Adrenal gland (tissue), 12 donors: ENCODE results near the gene POLR1F. TPM values are rescaled to one million over a fixed set of nuclear protein-coding genes. Genes with fewer than 3 reads are reported as not detected.
"Not testable (repeated sequence)": the region's sequence is repeated elsewhere in the genome, so short reads cannot be mapped to it uniquely, and the experiment has no call there.

ENCODE experiments used
- DNase-seq, 7 donors: peaks; one replicate each; pipeline ENCODE4 v3.0.0-alpha.2; 2019 to 2020
- H3K27ac ChIP-seq, 5 donors: fragments of 200-600 bp; sonication (generic) in 4 of 5; 1 replicate in 3 of 5; 2 replicates in 2 of 5; pipeline versions ENCODE4 v1.5.1 to v1.8.0; 2016 to 2020; ENCODE audit warnings: mild to moderate bottlenecking in 1 of 5
- H3K27me3 ChIP-seq: fragments of 200-600 bp; 2 replicates; pipeline ENCODE4 v1.8.0; 2021
- H3K36me3 ChIP-seq, 2 donors: fragments of 200-600 bp; replicated peaks in 1 of 2; 1 replicate in 1 of 2; 2 replicates in 1 of 2; pipeline versions ENCODE4 v1.5.1 to v1.8.0; 2018 to 2022
- H3K4me1 ChIP-seq, 2 donors: fragments of 200-600 bp; replicated peaks in 1 of 2; 1 replicate in 1 of 2; 2 replicates in 1 of 2; pipeline versions ENCODE4 v1.5.1 to v1.8.0; 2018 to 2021
- H3K4me3 ChIP-seq, 4 donors: fragments of 200-600 bp; sonication (generic) in 3 of 4; one replicate each; pipeline ENCODE4 v1.5.1; 2016 to 2018
- H3K9me3 ChIP-seq, 3 donors: fragments of 200-600 bp; sonication (generic) in 1 of 3; replicated peaks in 1 of 3; 1 replicate in 2 of 3; 2 replicates in 1 of 3; pipeline versions ENCODE4 v1.5.1 to v1.8.0; 2016 to 2021
- POLR2A ChIP-seq, 2 donors: fragments of 450-650 bp; IDR thresholded peaks; one replicate each; pipeline ENCODE4 v1.6.1; 2017; ENCODE audit warnings: antibody characterized with exemption in 2 of 2, mild to moderate bottlenecking in 2 of 2, moderate library complexity in 1 of 2
- WGBS, 4 donors: extraction: QIAGEN DNeasy Blood & Tissue Kit in 2 of 4; methylation state at CpG; one replicate each; pipeline versions ENCODE4 v1.1.5 to v1.1.7; 2013 to 2017; 5-methylcytosine and 5-hydroxymethylcytosine counted together
- intact Hi-C, 2 donors: fragments of 100-400 bp; cut with DNase I; formaldehyde crosslinking; loops; one replicate each; pipeline versions ENCODE4 v1.14.1 to v1.15.0; 2022 to 2023
- polyA plus RNA-seq, 3 donors: library from polyadenylated mRNA; stranded (reverse); fragments of 200-250 nt in 2 of 3; fragments of 350-450 nt in 1 of 3; fragmentation: Illumina TruSeq in 1 of 3; extraction: RNeasy Lipid Tissue Mini Kit (QIAGEN cat#74804) in 1 of 3; gene quantifications; one replicate each; pipeline ENCODE4 v1.2.3, GENCODE V29; 2013 to 2014
- total RNA-seq, 9 donors: library from RNA; depleted of rRNA in 4 of 9; stranded (reverse); fragments of >200 nt in 4 of 9; fragments of 120-200 nt in 1 of 9; fragmentation: NEBNext Ultra II Directional in 1 of 9; extraction: Animal tissue kit (Norgen Biotek cat#: 25700) in 1 of 9; gene quantifications; one replicate each; pipeline versions ENCODE4 v1.1.0 to v1.2.4, GENCODE V29; 2013 to 2023
- TF ChIP-seq, protein P1 (sequence below), 6 experiments: fragments of 450-650 bp in 4 of 6; fragments of 200-600 bp in 2 of 6; sonication (generic) in 1 of 6; IDR thresholded peaks; 1 replicate in 5 of 6; 2 replicates in 1 of 6; pipeline versions ENCODE4 v1.5.1 to v1.8.0; 2016 to 2021; ENCODE audit warnings: antibody characterized with exemption in 6 of 6, mild to moderate bottlenecking in 2 of 6, moderate library complexity in 1 of 6
- donor health status: healthy with polysubstance abuse.
- donor health status: Bipolar disorder and iron deficiency.
- donor health status: DM: yes; HTN: yes; CAD: no.
- donor health status: DM: no; HTN: no; CAD: no.
- donor health status: DM: no; HTN: no; CAD: no.
- donor health status: DM: yes; HTN: yes; CAD: no.

POLR1F gene
- total and polyA plus RNA-seq, 12 donors = 6.9 to 27.9 (median 12.3) TPM

DNA sequence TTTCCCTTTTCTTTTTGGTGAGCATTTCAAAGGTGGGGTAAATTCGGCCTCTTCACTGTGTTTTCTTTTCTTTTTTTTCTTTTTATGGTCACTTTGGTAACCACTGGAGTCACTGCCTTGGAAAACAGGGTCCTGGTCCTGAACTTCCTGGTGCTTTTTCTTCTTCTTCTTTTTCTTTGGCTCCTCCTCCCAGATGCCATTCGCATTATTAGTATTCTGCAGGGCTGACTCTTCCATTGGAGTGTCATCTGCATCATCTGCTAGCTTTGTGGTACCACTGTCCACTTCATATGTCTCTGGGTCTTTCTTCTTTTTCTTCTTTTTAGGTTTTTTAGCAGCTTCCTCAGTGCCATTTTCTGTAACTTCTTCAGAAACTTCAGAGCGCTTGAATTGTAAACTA lies 10.5 kb downstream of the POLR1F start:
- DNase-seq = no peak
- H3K27me3 ChIP-seq = no peaks in the 10 kb centered on the region
- H3K9me3 ChIP-seq = no peaks in the 10 kb centered on the region
- 92 to 96% (median 94%) methylated on average over 3 of the region's 3 CpGs for WGBS, 4 donors
- H3K36me3 ChIP-seq = peaks cover 0 to 5% of the 10 kb centered on the region in 2 donors
- intact Hi-C loops = no loop called here
- H3K27ac ChIP-seq = no peak overlapping the region
- no peak overlapping the region for H3K4me3 ChIP-seq
- TF ChIP-seq POLR2A (IDR thresholded peaks at IDR 0.05) = no peak
- TF ChIP-seq, protein P1, sequence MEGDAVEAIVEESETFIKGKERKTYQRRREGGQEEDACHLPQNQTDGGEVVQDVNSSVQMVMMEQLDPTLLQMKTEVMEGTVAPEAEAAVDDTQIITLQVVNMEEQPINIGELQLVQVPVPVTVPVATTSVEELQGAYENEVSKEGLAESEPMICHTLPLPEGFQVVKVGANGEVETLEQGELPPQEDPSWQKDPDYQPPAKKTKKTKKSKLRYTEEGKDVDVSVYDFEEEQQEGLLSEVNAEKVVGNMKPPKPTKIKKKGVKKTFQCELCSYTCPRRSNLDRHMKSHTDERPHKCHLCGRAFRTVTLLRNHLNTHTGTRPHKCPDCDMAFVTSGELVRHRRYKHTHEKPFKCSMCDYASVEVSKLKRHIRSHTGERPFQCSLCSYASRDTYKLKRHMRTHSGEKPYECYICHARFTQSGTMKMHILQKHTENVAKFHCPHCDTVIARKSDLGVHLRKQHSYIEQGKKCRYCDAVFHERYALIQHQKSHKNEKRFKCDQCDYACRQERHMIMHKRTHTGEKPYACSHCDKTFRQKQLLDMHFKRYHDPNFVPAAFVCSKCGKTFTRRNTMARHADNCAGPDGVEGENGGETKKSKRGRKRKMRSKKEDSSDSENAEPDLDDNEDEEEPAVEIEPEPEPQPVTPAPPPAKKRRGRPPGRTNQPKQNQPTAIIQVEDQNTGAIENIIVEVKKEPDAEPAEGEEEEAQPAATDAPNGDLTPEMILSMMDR (IDR thresholded peaks at IDR 0.05) = no peak
- peaks cover 0 to 5% of the 10 kb centered on the region in 2 donors for H3K4me1 ChIP-seq

DNA sequence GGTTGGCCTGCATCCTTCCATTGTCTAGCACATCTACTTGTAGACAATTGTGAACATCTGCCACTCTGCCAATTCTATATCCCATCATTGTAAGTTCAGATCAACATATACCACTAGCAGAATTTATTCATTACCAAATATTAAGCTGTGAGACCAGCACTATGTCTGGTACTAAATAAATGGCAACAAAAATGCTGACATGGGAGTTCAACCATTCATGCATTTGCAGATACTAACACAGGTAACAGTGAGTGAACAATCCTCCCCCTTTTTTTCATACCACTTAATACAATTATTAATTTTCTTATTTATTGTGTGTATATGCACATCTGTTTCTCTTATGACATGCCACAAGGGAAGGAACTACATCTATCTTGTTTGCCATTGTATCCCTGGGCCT lies 11.9 kb downstream of the POLR1F start:
- H3K4me3 ChIP-seq = no peak overlapping the region
- no peaks in the 10 kb centered on the region for H3K9me3 ChIP-seq
- H3K27ac ChIP-seq = no peak overlapping the region
- no peak for DNase-seq
- intact Hi-C loops = no loop called here
- no peaks in the 10 kb centered on the region for H3K27me3 ChIP-seq
- peaks cover 0 to 5% of the 10 kb centered on the region in 2 donors for H3K4me1 ChIP-seq
- TF ChIP-seq, protein P1 (IDR thresholded peaks at IDR 0.05) = no peak
- TF ChIP-seq POLR2A (IDR thresholded peaks at IDR 0.05) = no peak
- peaks cover 0 to 5% of the 10 kb centered on the region in 2 donors for H3K36me3 ChIP-seq

DNA sequence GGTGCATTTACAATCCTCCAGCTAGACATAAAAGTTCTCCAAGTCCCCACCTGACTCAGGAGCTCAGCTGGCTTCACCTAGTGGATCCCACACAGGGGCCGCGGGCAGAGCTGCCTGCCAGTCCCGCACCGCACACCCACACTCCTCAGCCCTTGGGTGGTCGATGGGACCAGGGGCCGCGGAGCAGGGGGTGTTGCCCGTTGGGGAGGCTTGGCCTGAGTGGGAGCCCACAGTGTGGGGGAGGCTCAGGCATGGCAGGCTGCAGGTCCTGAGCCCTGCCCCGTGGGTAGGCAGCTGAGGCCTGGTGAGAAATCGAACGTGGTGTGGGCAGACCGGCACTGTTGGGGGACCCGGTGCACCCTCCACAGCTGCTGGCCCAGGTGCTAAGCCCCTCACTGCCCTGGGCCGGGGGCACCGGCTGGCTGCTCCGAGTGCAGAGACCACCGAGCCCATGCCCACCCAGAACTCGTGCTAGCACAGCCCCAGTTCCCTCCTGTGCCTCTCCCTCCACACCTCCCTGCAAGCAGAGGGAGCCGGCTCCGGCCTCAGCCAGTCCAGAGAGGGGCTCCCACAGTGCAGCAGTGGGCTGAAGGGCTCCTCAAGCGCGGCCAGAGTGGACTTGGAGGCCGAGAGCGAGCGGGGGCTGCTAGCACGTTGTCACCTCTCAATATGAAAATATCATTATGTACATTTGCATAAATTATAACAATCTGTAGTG lies 16.6 kb downstream of the POLR1F start:
- no peak overlapping the region for H3K4me3 ChIP-seq
- no peak for TF ChIP-seq POLR2A (IDR thresholded peaks at IDR 0.05)
- TF ChIP-seq, protein P1 (IDR thresholded peaks at IDR 0.05) = no peak
- DNase-seq = no peak
- intact Hi-C loops = no loop called here
- H3K9me3 ChIP-seq = no peaks in the 10 kb centered on the region
- H3K36me3 ChIP-seq = no peaks in the 10 kb centered on the region
- 95 to 98% (median 96%) methylated on average over 15 to 26 of the region's 26 CpGs for WGBS, 4 donors
- H3K27me3 ChIP-seq = no peaks in the 10 kb centered on the region
- H3K4me1 ChIP-seq = peaks cover 0 to 5% of the 10 kb centered on the region in 2 donors
- no peak overlapping the region for H3K27ac ChIP-seq

DNA sequence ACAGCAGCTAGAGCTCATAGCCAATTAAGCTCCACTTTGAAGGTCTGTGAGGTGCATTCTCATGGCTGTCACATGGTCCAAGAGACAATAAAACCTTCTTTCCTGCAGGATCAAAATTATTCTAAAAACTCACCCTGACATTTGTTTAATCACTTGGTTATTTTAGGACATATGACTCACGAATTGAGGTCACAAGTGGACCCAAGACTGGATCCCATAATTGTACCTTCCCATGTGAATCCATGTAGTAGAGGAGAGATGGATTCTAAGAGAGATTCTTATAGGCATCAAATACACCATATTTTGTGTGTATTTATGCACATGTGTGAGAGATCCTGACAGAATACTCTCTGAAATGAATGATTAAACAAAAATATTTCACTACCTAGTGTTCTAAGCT lies 18.1 kb downstream of the POLR1F start:
- Histone ChIP-seq H3K27ac (no peak overlapping the region), H3K27me3 (no peaks in the 10 kb centered on the region), H3K36me3 (no peaks in the 10 kb centered on the region), H3K9me3 (no peaks in the 10 kb centered on the region), H3K4me1 (peaks cover 0 to 5% of the 10 kb centered on the region in 2 donors), H3K4me3 (no peak overlapping the region)
- WGBS, 4 donors = 0 to 48% (median 27%) methylated on average over 1 of the region's 1 CpG
- TF ChIP-seq, protein P1 (IDR thresholded peaks at IDR 0.05) = no peak
- no peak for TF ChIP-seq POLR2A (IDR thresholded peaks at IDR 0.05)
- DNase-seq = no peak
- intact Hi-C loops = no loop called here

DNA sequence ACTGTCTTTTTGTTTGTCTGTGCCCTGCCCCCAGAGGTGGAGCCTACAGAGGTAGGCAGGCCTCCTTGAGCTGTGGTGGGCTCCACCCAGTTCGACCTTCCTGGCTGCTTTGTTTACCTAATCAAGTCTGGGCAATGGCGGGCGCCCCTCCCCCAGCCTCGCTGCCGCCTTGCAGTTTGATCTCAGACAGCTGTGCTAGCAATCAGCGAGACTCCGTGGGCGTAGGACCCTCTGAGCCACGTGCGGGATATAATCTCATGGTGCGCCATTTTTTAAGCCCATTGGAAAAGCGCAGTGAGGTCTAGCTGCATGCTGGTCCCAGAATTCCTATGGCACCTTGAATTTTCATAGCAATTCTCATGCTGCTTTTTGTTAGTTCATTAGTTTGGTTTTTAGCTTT lies 19.7 kb downstream of the POLR1F start:
- H3K4me1 ChIP-seq, H3K9me3 ChIP-seq, DNase-seq, H3K36me3 ChIP-seq, H3K27ac ChIP-seq, H3K27me3 ChIP-seq, H3K4me3 ChIP-seq, intact Hi-C loops: not testable (repeated sequence)
- 70 to 81% (median 76%) methylated on average over 4 to 12 of the region's 12 CpGs for WGBS, 4 donors
